Neural cell (in vitro differentiated cells): Measurements from ENCODE around the gene HSPB7. TPM values are rescaled to one million over a fixed set of nuclear protein-coding genes. Genes with fewer than 3 reads are reported as not detected.
A peak's percentile ranks its signal among the peaks of the same experiment; 100 is the strongest.

ENCODE experiments used
- H2AFZ ChIP-seq: fragments of 200-600, 300-800 bp; sonication (generic), shearing (Covaris generic); 2 replicates; pipeline ENCODE4 v1.6.0; 2014; ENCODE audit warnings: low read depth, mild to moderate bottlenecking, antibody characterized with exemption, low read length, moderate library complexity
- H3F3A ChIP-seq: fragments of 200-600 bp; shearing (Covaris generic); 2 replicates; pipeline ENCODE4 v1.6.1; 2016; ENCODE audit warnings: mild to moderate bottlenecking, moderate library complexity, mixed read lengths, antibody characterized with exemption, low read length; ENCODE audit not compliant: insufficient read depth, poor library complexity, severe bottlenecking
- H3K27ac ChIP-seq: fragments of 200-600, 300-800 bp; sonication (generic), shearing (Covaris generic); 2 replicates; pipeline ENCODE4 v1.5.1; 2014; ENCODE audit warnings: mild to moderate bottlenecking, low read length, moderate library complexity
- H3K27me3 ChIP-seq: fragments of 300-800, 200-600 bp; sonication (generic), shearing (Covaris generic); 2 replicates; pipeline ENCODE4 v1.6.0; 2014; ENCODE audit warnings: mild to moderate bottlenecking, low read depth, low read length, moderate library complexity; ENCODE audit not compliant: insufficient read depth
- H3K36me3 ChIP-seq: fragments of 300-800, 200-600 bp; sonication (generic), shearing (Covaris generic); 2 replicates; pipeline ENCODE4 v1.5.1; 2014; ENCODE audit warnings: mild to moderate bottlenecking, antibody characterized with exemption, low read length, moderate library complexity; ENCODE audit not compliant: insufficient read depth
- H3K4me2 ChIP-seq: fragments of 300-800, 200-600 bp; sonication (generic), shearing (Covaris generic); 2 replicates; pipeline ENCODE4 v1.6.0; 2014; ENCODE audit warnings: mild to moderate bottlenecking, low read length
- H3K4me3 ChIP-seq: fragments of 300-800, 200-600 bp; sonication (generic), shearing (Covaris generic); 2 replicates; pipeline ENCODE4 v1.5.1; 2014; ENCODE audit warnings: mild to moderate bottlenecking, low read length, moderate library complexity
- H3K79me2 ChIP-seq: fragments of 200-600 bp; shearing (Covaris generic); replicated peaks from 2 replicates; pipeline ENCODE4 v1.6.0; 2014; ENCODE audit warnings: mild to moderate bottlenecking, low read length, moderate library complexity; ENCODE audit not compliant: insufficient read depth
- H3K9ac ChIP-seq: fragments of 300-800, 200-600 bp; sonication (generic), shearing (Covaris generic); 2 replicates; pipeline ENCODE4 v1.6.1; 2016; ENCODE audit warnings: mild to moderate bottlenecking, low read length, mixed read lengths
- H3K9me2 ChIP-seq: fragments of 200-600 bp; shearing (Covaris generic); 2 replicates; pipeline ENCODE4 v1.6.1; 2016; ENCODE audit warnings: mild to moderate bottlenecking, low read length, mixed read lengths; ENCODE audit not compliant: insufficient read depth
- H3K9me3 ChIP-seq: fragments of 200-600, 300-800 bp; sonication (generic), shearing (Covaris generic); 2 replicates; pipeline ENCODE4 v1.6.1; 2016; ENCODE audit warnings: mild to moderate bottlenecking, mixed run types, low read length, moderate library complexity, mixed read lengths
- H4K20me1 ChIP-seq: fragments of 200-600 bp; shearing (Covaris generic); 2 replicates; pipeline ENCODE4 v1.6.1; 2016; ENCODE audit warnings: mild to moderate bottlenecking, mixed run types; ENCODE audit not compliant: insufficient read depth
- CTCF ChIP-seq: fragments of 450-650 bp; IDR thresholded peaks from 2 replicates; pipeline ENCODE4 v1.5.1; 2014; ENCODE audit warnings: antibody characterized with exemption, mild to moderate bottlenecking, moderate library complexity; ENCODE audit not compliant: poor library complexity, severe bottlenecking
- EP300 ChIP-seq: fragments of 450-650 bp; conservative IDR thresholded peaks from 2 replicates; pipeline ENCODE4 v1.6.1; 2014; ENCODE audit warnings: antibody characterized with exemption, mild to moderate bottlenecking, moderate library complexity; ENCODE audit not compliant: poor library complexity, severe bottlenecking
- EZH2 ChIP-seq: fragments of 200-600, 300-800 bp; shearing (Covaris generic), sonication (generic); IDR thresholded peaks from 2 replicates; pipeline ENCODE4 v1.6.1; 2014; ENCODE audit warnings: antibody characterized with exemption, low read length, borderline replicate concordance, mild to moderate bottlenecking; ENCODE audit not compliant: insufficient read depth, poor library complexity, severe bottlenecking
- MXI1 ChIP-seq: fragments of 450-650 bp; conservative IDR thresholded peaks from 2 replicates; pipeline ENCODE4 v1.6.1; 2014; ENCODE audit warnings: antibody characterized with exemption, mild to moderate bottlenecking; ENCODE audit not compliant: poor library complexity, severe bottlenecking
- POLR2AphosphoS5 ChIP-seq: IDR thresholded peaks from 2 replicates; pipeline ENCODE4 v1.6.1; 2012
- RAD21 ChIP-seq: fragments of 450-650 bp; conservative IDR thresholded peaks from 2 replicates; pipeline ENCODE4 v1.6.1; 2014; ENCODE audit warnings: antibody characterized with exemption, mild to moderate bottlenecking, moderate library complexity
- REST ChIP-seq: IDR thresholded peaks from 2 replicates; pipeline ENCODE4 v1.6.1; 2012; ENCODE audit warnings: borderline replicate concordance
- SMC3 ChIP-seq: fragments of 450-650 bp; conservative IDR thresholded peaks from 2 replicates; pipeline ENCODE4 v1.6.1; 2014; ENCODE audit warnings: antibody characterized with exemption, mild to moderate bottlenecking, moderate library complexity; ENCODE audit not compliant: poor library complexity
- TAF1 ChIP-seq: IDR thresholded peaks from 2 replicates; pipeline ENCODE4 v1.6.1; 2012; ENCODE audit warnings: low read depth
- polyA plus RNA-seq: library from polyadenylated mRNA; depleted of rRNA; stranded (reverse); fragments of >200 nt; gene quantifications from 2 replicates; pipeline ENCODE4 v1.2.3, GENCODE V29; 2014

HSPB7 gene
- polyA plus RNA-seq, 1 donor from 2014 or later = not detected

- H3K9me2 ChIP-seq = no peaks in the 10 kb centered on the region
- no peaks in the 10 kb centered on the region for H3K27me3 ChIP-seq
- H4K20me1 ChIP-seq = no peaks in the 10 kb centered on the region
- H2AFZ ChIP-seq = no peak overlapping the region
- H3K9me3 ChIP-seq = no peaks in the 10 kb centered on the region
- H3K36me3 ChIP-seq = no peaks in the 10 kb centered on the region
- no peaks in the 10 kb centered on the region for H3F3A ChIP-seq
- no peaks in the 10 kb centered on the region for H3K79me2 ChIP-seq
- H3K4me2 ChIP-seq = no peak overlapping the region
- no peak overlapping the region for H3K27ac ChIP-seq
- TF ChIP-seq RAD21 = peak; percentile 49
- TF ChIP-seq TAF1 = no peak
- no peak for TF ChIP-seq POLR2AphosphoS5
- TF ChIP-seq REST = no peak
- TF ChIP-seq SMC3 = peak; percentile 36
- TF ChIP-seq CTCF = peak; percentile 57
- no peak overlapping the region for H3K4me3 ChIP-seq
- no peak overlapping the region for H3K9ac ChIP-seq
Measured at GRCh38 chr1:16032388-16033102, 14.7 kb upstream of the HSPB7 start.

- Histone ChIP-seq H2AFZ (no peak overlapping the region), H4K20me1 (no peaks in the 10 kb centered on the region), H3K79me2 (no peaks in the 10 kb centered on the region), H3K36me3 (no peaks in the 10 kb centered on the region), H3K9me3 (no peaks in the 10 kb centered on the region), H3K9ac (no peak overlapping the region), H3K4me2 (no peak overlapping the region), H3K4me3 (no peak overlapping the region), H3K27me3 (no peaks in the 10 kb centered on the region), H3K9me2 (no peaks in the 10 kb centered on the region), H3K27ac (no peak overlapping the region), H3F3A (no peaks in the 10 kb centered on the region)
- TF ChIP-seq TAF1 (no peak), RAD21 (no peak), MXI1 (no peak), REST (no peak), EZH2 (no peak), POLR2AphosphoS5 (no peak), SMC3 (no peak), CTCF (no peak), EP300 (no peak)
Measured at GRCh38 chr1:16031551-16031950, 13.7 kb upstream of the HSPB7 start.
